Memory B cell (primary cell): ENCODE data around the gene ITPR3.

Experiments used
- ATAC-seq: fragments of 150-1000 bp; cut with Tn5 transposase; 2 replicates; pipeline ENCODE4 v1.10.0; 2021; ENCODE audit warnings: low read depth, mild to moderate bottlenecking, moderate library complexity
- DNase-seq, 2 donors: peaks; one replicate each; pipeline ENCODE4 v3.0.0; 2022; ENCODE audit warnings: low spot score in 2 of 2
- H3K27ac Mint-ChIP-seq: one replicate; pipeline ENCODE4 v1.8.0; 2022; ENCODE audit warnings: mild to moderate bottlenecking, moderate library complexity, mixed read lengths
- H3K27me3 Mint-ChIP-seq: one replicate; pipeline ENCODE4 v1.8.0; 2022; ENCODE audit warnings: mixed read lengths
- H3K36me3 Mint-ChIP-seq: one replicate; pipeline ENCODE4 v1.8.0; 2022; ENCODE audit warnings: mild to moderate bottlenecking, mixed read lengths
- H3K4me1 Mint-ChIP-seq: one replicate; pipeline ENCODE4 v1.8.0; 2022; ENCODE audit warnings: mixed read lengths
- H3K4me3 Mint-ChIP-seq: one replicate; pipeline ENCODE4 v1.8.0; 2022; ENCODE audit warnings: mild to moderate bottlenecking, moderate library complexity, mixed read lengths
- H3K9me3 Mint-ChIP-seq: one replicate; pipeline ENCODE4 v1.8.0; 2022; ENCODE audit warnings: mixed read lengths

ITPR3 gene

GRCh38 chr6:33631971-33632557, 10.9 kb downstream of the ITPR3 start:
- no peak for ATAC-seq
- Mint-ChIP-seq H3K4me1 (peaks cover 54% of the 10 kb centered on the region), H3K27me3 (no peaks in the 10 kb centered on the region), H3K36me3 (peaks cover 12% of the 10 kb centered on the region), H3K9me3 (no peaks in the 10 kb centered on the region), H3K27ac (peak overlapping the region; percentile 81), H3K4me3 (no peak overlapping the region)
- DNase-seq: no peak

- no peaks in the 10 kb centered on the region for H3K9me3 Mint-ChIP-seq
- H3K36me3 Mint-ChIP-seq: peaks cover 12% of the 10 kb centered on the region
These were observed 11.5 kb downstream of the ITPR3 start for GRCh38 chr6:33632558-33633039.

GRCh38 chr6:33633084-33633461, 12.0 kb downstream of the ITPR3 start:
- peaks cover 47% of the 10 kb centered on the region for H3K4me1 Mint-ChIP-seq

More at GRCh38 chr6:33632558-33633039, 11.5 kb downstream of the ITPR3 start:
- H3K4me3 Mint-ChIP-seq: peak overlapping the region; percentile 78
- DNase-seq (peak; percentile 38 to 44), ATAC-seq (peak; percentile 30)
- no peaks in the 10 kb centered on the region for H3K27me3 Mint-ChIP-seq
- H3K4me1 Mint-ChIP-seq: peaks cover 50% of the 10 kb centered on the region
- peak overlapping the region; percentile 81 for H3K27ac Mint-ChIP-seq

GRCh38 chr6:33633462-33634158, 12.5 kb downstream of the ITPR3 start:
- peak; percentile 46 to 59 for DNase-seq
- H3K36me3 Mint-ChIP-seq: peaks cover 12% of the 10 kb centered on the region
- H3K9me3 Mint-ChIP-seq: no peaks in the 10 kb centered on the region
- peaks cover 47% of the 10 kb centered on the region for H3K4me1 Mint-ChIP-seq
- H3K27ac Mint-ChIP-seq: peak overlapping the region; percentile 19
- peak; percentile 86 for ATAC-seq
- peak overlapping the region; percentile 80 for H3K4me3 Mint-ChIP-seq
- no peaks in the 10 kb centered on the region for H3K27me3 Mint-ChIP-seq

More at GRCh38 chr6:33633084-33633461, 12.0 kb downstream of the ITPR3 start:
- H3K27ac Mint-ChIP-seq: peak overlapping the region; percentile 81
- no peaks in the 10 kb centered on the region for H3K9me3 Mint-ChIP-seq
- peaks cover 12% of the 10 kb centered on the region for H3K36me3 Mint-ChIP-seq
- no peaks in the 10 kb centered on the region for H3K27me3 Mint-ChIP-seq
- no peak for DNase-seq
- H3K4me3 Mint-ChIP-seq: peak overlapping the region; percentile 78
- ATAC-seq: peak; percentile 11

- Mint-ChIP-seq H3K27me3 (no peaks in the 10 kb centered on the region), H3K9me3 (no peaks in the 10 kb centered on the region), H3K4me3 (peak overlapping the region; percentile 80), H3K4me1 (peaks cover 45% of the 10 kb centered on the region), H3K27ac (peak overlapping the region; percentile 19), H3K36me3 (peaks cover 12% of the 10 kb centered on the region)
- ATAC-seq (no peak), DNase-seq (no peak)
These were observed 13.1 kb downstream of the ITPR3 start for GRCh38 chr6:33634161-33634727.

- H3K4me1 Mint-ChIP-seq: peaks cover 49% of the 10 kb centered on the region
- DNase-seq (no peak), ATAC-seq (no peak)
- H3K27ac Mint-ChIP-seq: peak overlapping the region; percentile 13
- H3K36me3 Mint-ChIP-seq: peaks cover 12% of the 10 kb centered on the region
- no peaks in the 10 kb centered on the region for H3K27me3 Mint-ChIP-seq
- peak overlapping the region; percentile 39 for H3K4me3 Mint-ChIP-seq
- H3K9me3 Mint-ChIP-seq: no peaks in the 10 kb centered on the region
These were observed 13.8 kb downstream of the ITPR3 start for GRCh38 chr6:33634946-33635345.

GRCh38 chr6:33636655-33637054, 15.5 kb downstream of the ITPR3 start:
- Mint-ChIP-seq H3K4me3 (no peak overlapping the region), H3K27ac (no peak overlapping the region), H3K27me3 (no peaks in the 10 kb centered on the region), H3K36me3 (peaks cover 10% of the 10 kb centered on the region), H3K4me1 (peaks cover 46% of the 10 kb centered on the region), H3K9me3 (no peaks in the 10 kb centered on the region)
- DNase-seq (no peak), ATAC-seq (no peak)

GRCh38 chr6:33638556-33638955, 17.4 kb downstream of the ITPR3 start:
- H3K27me3 Mint-ChIP-seq: no peaks in the 10 kb centered on the region
- no peaks in the 10 kb centered on the region for H3K9me3 Mint-ChIP-seq
- no peak for ATAC-seq
- H3K36me3 Mint-ChIP-seq: peaks cover 16% of the 10 kb centered on the region
- DNase-seq: no peak
- H3K4me1 Mint-ChIP-seq: peaks cover 43% of the 10 kb centered on the region
- H3K27ac Mint-ChIP-seq: peak overlapping the region; percentile 1
- H3K4me3 Mint-ChIP-seq: no peak overlapping the region

- H3K27me3 Mint-ChIP-seq: no peaks in the 10 kb centered on the region
- no peak overlapping the region for H3K27ac Mint-ChIP-seq
- peaks cover 19% of the 10 kb centered on the region for H3K36me3 Mint-ChIP-seq
These were observed 18.4 kb downstream of the ITPR3 start for GRCh38 chr6:33639559-33639958.

GRCh38 chr6:33640361-33640760, 19.2 kb downstream of the ITPR3 start:
- no peaks in the 10 kb centered on the region for H3K27me3 Mint-ChIP-seq

More at GRCh38 chr6:33639559-33639958, 18.4 kb downstream of the ITPR3 start:
- Mint-ChIP-seq H3K4me1 (peaks cover 34% of the 10 kb centered on the region), H3K9me3 (no peaks in the 10 kb centered on the region), H3K4me3 (no peak overlapping the region)
- ATAC-seq (no peak), DNase-seq (no peak)

GRCh38 chr6:33641144-33641543, 20.0 kb downstream of the ITPR3 start:
- DNase-seq: no peak
- no peak overlapping the region for H3K4me3 Mint-ChIP-seq
- peaks cover 20% of the 10 kb centered on the region for H3K36me3 Mint-ChIP-seq
- H3K9me3 Mint-ChIP-seq: no peaks in the 10 kb centered on the region
- no peak overlapping the region for H3K27ac Mint-ChIP-seq
- peaks cover 31% of the 10 kb centered on the region for H3K4me1 Mint-ChIP-seq
- ATAC-seq: no peak
- H3K27me3 Mint-ChIP-seq: no peaks in the 10 kb centered on the region

More at GRCh38 chr6:33640361-33640760, 19.2 kb downstream of the ITPR3 start:
- ATAC-seq: no peak
- H3K4me1 Mint-ChIP-seq: peaks cover 29% of the 10 kb centered on the region
- peaks cover 18% of the 10 kb centered on the region for H3K36me3 Mint-ChIP-seq
- no peak for DNase-seq
- H3K9me3 Mint-ChIP-seq: no peaks in the 10 kb centered on the region
- H3K27ac Mint-ChIP-seq: no peak overlapping the region
- no peak overlapping the region for H3K4me3 Mint-ChIP-seq

- Mint-ChIP-seq H3K27me3 (no peaks in the 10 kb centered on the region), H3K4me1 (peaks cover 28% of the 10 kb centered on the region), H3K9me3 (no peaks in the 10 kb centered on the region), H3K36me3 (peaks cover 19% of the 10 kb centered on the region), H3K27ac (peak overlapping the region; percentile 83), H3K4me3 (no peak overlapping the region)
- DNase-seq (no peak), ATAC-seq (no peak)
These were observed 20.5 kb downstream of the ITPR3 start for GRCh38 chr6:33641602-33642001.

GRCh38 chr6:33642897-33643296, 21.8 kb downstream of the ITPR3 start:
- H3K4me3 Mint-ChIP-seq: no peak overlapping the region
- peaks cover 25% of the 10 kb centered on the region for H3K36me3 Mint-ChIP-seq
- DNase-seq: no peak
- no peaks in the 10 kb centered on the region for H3K27me3 Mint-ChIP-seq
- ATAC-seq: no peak
- H3K9me3 Mint-ChIP-seq: no peaks in the 10 kb centered on the region
- peaks cover 32% of the 10 kb centered on the region for H3K4me1 Mint-ChIP-seq
- no peak overlapping the region for H3K27ac Mint-ChIP-seq

- Mint-ChIP-seq H3K4me3 (no peak overlapping the region), H3K27ac (no peak overlapping the region), H3K4me1 (peaks cover 20% of the 10 kb centered on the region), H3K9me3 (no peaks in the 10 kb centered on the region), H3K36me3 (peaks cover 18% of the 10 kb centered on the region), H3K27me3 (no peaks in the 10 kb centered on the region)
- ATAC-seq (no peak), DNase-seq (no peak)
These were observed 30.3 kb downstream of the ITPR3 start for GRCh38 chr6:33651403-33651802.
